ENCODE data around the gene CRACR2B. TPM values are rescaled to one million over a fixed set of nuclear protein-coding genes. Genes with fewer than 3 reads are reported as not detected.
A peak's percentile ranks its signal among the peaks of the same experiment; 100 is the strongest.

Gene CRACR2B
- total RNA-seq, 1 donor from 2014 or later: 50.9 TPM

- no peaks in the 10 kb centered on the region for H3K36me3 Mint-ChIP-seq (ENCODE audit: insufficient read depth)
- DNase-seq (ENCODE audit: low spot score, unreplicated experiment): peak; percentile 66
- H3K27me3 Mint-ChIP-seq: peaks cover 35% of the 10 kb centered on the region
- peak overlapping the region; percentile 47 for H3K4me3 Mint-ChIP-seq (ENCODE audit: low read depth)
- no peaks in the 10 kb centered on the region for H3K9me3 Mint-ChIP-seq (ENCODE audit: low read depth)
- H3K27ac Mint-ChIP-seq: no peak overlapping the region
- H3K4me1 Mint-ChIP-seq (ENCODE audit: low read depth): peaks cover 12% of the 10 kb centered on the region
- TF ChIP-seq, protein P1, sequence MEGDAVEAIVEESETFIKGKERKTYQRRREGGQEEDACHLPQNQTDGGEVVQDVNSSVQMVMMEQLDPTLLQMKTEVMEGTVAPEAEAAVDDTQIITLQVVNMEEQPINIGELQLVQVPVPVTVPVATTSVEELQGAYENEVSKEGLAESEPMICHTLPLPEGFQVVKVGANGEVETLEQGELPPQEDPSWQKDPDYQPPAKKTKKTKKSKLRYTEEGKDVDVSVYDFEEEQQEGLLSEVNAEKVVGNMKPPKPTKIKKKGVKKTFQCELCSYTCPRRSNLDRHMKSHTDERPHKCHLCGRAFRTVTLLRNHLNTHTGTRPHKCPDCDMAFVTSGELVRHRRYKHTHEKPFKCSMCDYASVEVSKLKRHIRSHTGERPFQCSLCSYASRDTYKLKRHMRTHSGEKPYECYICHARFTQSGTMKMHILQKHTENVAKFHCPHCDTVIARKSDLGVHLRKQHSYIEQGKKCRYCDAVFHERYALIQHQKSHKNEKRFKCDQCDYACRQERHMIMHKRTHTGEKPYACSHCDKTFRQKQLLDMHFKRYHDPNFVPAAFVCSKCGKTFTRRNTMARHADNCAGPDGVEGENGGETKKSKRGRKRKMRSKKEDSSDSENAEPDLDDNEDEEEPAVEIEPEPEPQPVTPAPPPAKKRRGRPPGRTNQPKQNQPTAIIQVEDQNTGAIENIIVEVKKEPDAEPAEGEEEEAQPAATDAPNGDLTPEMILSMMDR (IDR thresholded peaks at IDR 0.05; ENCODE audit: unreplicated experiment): no peak
These were observed 2.8 kb downstream of the CRACR2B start for GRCh38 chr11:830295-831117.

- Mint-ChIP-seq H3K4me3 (ENCODE audit: low read depth) (peak overlapping the region; percentile 56), H3K27me3 (peaks cover 35% of the 10 kb centered on the region), H3K9me3 (ENCODE audit: low read depth) (no peaks in the 10 kb centered on the region), H3K36me3 (ENCODE audit: insufficient read depth) (no peaks in the 10 kb centered on the region), H3K4me1 (ENCODE audit: low read depth) (peaks cover 12% of the 10 kb centered on the region), H3K27ac (no peak overlapping the region)
- TF ChIP-seq, protein P1 (IDR thresholded peaks at IDR 0.05; ENCODE audit: unreplicated experiment): no peak
- DNase-seq (ENCODE audit: low spot score, unreplicated experiment): no peak
These were observed 3.6 kb downstream of the CRACR2B start for GRCh38 chr11:831118-831864.

DNA sequence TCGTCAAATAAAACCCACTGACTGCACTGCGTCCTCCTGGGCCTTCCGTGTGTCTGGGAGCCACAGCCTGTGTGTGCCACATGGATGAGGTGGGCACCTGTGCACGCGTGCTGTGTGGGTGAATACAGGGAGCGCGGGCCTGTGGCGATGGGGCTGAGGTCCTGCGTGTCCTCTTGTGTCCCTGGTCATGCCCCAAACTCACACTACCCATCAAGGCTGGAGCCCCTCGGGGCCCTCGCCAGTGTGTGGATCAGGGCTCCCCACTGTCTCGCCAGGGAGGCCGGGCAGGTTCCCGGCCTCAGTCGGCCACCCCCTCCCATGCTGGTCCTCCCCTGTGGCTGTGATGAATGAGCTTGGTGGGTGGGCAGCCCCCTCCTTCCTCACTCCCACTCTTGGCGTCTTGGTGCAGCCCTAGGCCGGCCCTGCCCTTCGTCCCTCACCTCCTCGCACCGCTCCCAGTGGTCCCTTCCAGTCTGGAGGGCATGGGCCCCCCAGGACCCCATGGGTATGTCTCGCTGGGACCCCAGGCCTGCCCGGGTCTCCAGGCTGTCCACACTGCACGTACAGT lies 4.3 kb downstream of the CRACR2B start:
- H3K27ac Mint-ChIP-seq: no peak overlapping the region
- TF ChIP-seq, protein P1 (IDR thresholded peaks at IDR 0.05; ENCODE audit: unreplicated experiment): no peak
- peak overlapping the region; percentile 69 for H3K4me3 Mint-ChIP-seq (ENCODE audit: low read depth)
- peaks cover 35% of the 10 kb centered on the region for H3K27me3 Mint-ChIP-seq
- H3K9me3 Mint-ChIP-seq (ENCODE audit: low read depth): no peaks in the 10 kb centered on the region
- no peak for DNase-seq (ENCODE audit: low spot score, unreplicated experiment)
- H3K4me1 Mint-ChIP-seq (ENCODE audit: low read depth): peaks cover 11% of the 10 kb centered on the region
- H3K36me3 Mint-ChIP-seq (ENCODE audit: insufficient read depth): no peaks in the 10 kb centered on the region

GRCh38 chr11:832529-833113 lies 4.9 kb downstream of the CRACR2B start, which contains the start of gene CD151:
Gene CD151 (plus strand): TSS chr11:832952. CDS start chr11:836070, 3,118 bp downstream.
- Mint-ChIP-seq H3K27me3 (peaks cover 34% of the 10 kb centered on the region), H3K4me1 (ENCODE audit: low read depth) (peaks cover 9% of the 10 kb centered on the region), H3K9me3 (ENCODE audit: low read depth) (no peaks in the 10 kb centered on the region), H3K27ac (peak within 1 kb of the TSS; percentile 59), H3K4me3 (ENCODE audit: low read depth) (peak within 1 kb of the TSS; percentile 69), H3K36me3 (ENCODE audit: insufficient read depth) (no peaks in the 10 kb centered on the region)
- peak; percentile 38 for DNase-seq (ENCODE audit: low spot score, unreplicated experiment)
- TF ChIP-seq, protein P1 (IDR thresholded peaks at IDR 0.05; ENCODE audit: unreplicated experiment): no peak

All from progenitor cell of endocrine pancreas (in vitro differentiated cells).